Measurements from ENCODE around the gene IL15RA.

The IL15RA gene

DNA sequence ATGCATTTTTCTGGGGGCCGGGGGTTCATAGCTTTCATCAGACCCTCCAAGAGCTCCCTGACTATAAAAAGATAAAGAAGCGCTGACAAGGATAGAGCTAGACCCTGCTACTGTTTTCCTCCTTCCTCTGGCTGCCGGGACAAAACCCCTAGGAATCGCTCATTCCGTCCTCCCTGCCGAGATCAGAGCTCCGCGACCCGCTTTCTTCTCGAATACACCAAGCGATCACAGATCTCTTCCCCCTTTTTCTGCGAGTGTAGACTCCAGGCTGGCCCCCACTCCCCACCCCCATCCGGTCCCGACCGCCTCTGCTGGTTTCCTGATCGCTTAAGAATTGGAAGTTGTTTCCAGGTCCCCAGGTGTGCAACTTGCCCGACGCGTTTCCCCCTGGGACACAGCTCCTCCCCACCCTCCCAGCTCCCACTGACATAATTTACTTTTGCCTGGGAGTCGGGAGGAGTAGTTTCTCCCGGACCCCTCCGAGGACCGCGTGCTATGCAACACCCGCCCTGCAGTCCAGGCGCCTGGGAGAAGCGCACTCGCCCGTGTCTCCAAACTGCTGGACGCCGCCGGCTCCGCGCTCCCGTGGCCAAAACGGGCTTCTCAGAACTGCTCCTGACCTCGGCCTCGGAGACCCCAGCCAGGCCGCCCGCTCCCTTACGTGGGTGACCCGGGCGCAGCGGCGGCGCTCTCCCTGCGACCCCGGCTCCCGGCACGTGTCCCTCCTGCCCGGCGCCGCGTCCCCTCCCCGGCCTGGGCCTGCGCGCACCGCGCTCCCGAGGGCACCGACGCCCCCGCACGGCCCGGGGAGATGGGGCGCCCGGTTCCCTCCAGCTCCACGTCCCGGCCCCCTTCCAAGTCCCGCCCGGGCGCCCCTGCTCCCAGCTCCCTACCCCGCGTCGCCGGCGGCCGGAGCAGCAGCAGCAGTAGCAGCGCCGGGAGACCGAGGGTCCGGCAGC is 552 bp downstream of the IL15RA start:
- no peak for DNase-seq (ENCODE audit: insufficient read length)
- TF ChIP-seq POLR2A (IDR thresholded peaks at IDR 0.05; ENCODE audit: low read depth, low read length) (no peak), TAF1 (IDR thresholded peaks at IDR 0.05; ENCODE audit: borderline replicate concordance, low read depth, low read length) (no peak), POLR2AphosphoS5 (IDR thresholded peaks at IDR 0.05; ENCODE audit: low read depth, low read length) (no peak)
- peak; percentile 5 for FAIRE-seq

DNA sequence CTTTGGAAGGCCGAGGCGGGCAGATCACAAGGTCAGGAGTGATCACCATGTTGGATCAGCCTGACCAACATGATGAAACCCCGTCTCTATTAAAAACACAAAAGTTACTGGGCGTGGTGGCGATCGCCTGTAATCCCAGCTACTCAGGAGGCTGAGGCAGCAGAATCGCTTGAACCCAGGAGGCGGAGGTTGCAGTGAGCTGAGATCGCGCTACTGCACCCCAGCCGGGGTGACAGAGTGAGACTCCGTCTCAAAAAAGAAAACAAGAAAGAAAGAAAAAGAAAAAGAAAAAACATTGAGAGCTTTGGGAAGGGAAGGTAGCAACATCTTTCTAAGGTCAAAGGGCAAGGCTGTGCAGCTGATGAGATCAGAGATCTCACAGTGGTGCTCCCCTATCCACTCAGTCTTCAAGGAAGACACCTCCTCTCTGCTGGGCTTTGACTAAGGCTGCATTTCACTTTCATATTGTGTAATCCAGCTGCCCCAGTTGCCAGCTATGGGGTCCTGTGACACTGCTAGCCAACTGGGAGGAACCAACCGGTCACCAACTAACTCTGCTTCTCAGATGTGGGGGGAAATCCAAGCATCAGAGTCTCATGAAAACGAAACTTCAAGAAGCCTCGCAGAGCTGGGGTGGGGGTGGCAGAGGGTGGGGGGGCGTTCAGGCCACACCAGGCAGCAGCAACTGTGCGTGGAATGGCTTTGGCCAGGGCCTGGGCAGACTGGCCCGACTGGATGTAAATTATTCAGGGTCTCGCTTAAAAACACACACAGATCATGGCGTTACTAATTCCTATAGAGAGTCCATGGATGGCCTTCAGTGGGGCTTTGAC is 1.5 kb downstream of the IL15RA start:
- FAIRE-seq (peak; percentile 97), DNase-seq (ENCODE audit: insufficient read length) (peak; percentile 59)
- TF ChIP-seq POLR2A (IDR thresholded peaks at IDR 0.05; ENCODE audit: low read depth, low read length) (no peak; the same call in 1 of the 2 replicates), POLR2AphosphoS5 (IDR thresholded peaks at IDR 0.05; ENCODE audit: low read depth, low read length) (no peak), TAF1 (IDR thresholded peaks at IDR 0.05; ENCODE audit: borderline replicate concordance, low read depth, low read length) (0 out of 2 replicates have a peak, but pooled peaks have one; percentile 21)

DNA sequence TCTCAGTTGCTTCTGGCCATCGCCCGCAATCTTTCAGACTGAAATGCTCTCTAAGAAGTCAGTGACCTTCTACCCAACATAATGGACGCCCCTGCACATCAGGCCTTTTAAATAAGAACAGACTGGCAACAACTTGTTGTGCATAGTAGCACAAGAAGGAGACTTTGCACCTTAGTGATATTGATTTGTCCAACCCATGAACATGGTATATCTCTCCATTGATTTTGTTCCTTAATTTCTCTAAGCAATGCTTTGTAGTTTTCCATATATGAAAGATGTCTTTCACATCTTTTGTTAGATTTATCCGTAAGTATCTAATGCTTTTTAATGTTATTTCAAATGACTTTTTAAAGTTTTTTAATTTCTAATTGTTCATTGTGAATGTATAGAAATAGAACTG is 4.3 kb downstream of the IL15RA start:
- no peak for DNase-seq (ENCODE audit: insufficient read length)
- FAIRE-seq = no peak
- TF ChIP-seq POLR2AphosphoS5 (IDR thresholded peaks at IDR 0.05; ENCODE audit: low read depth, low read length) = no peak
- TF ChIP-seq TAF1 (IDR thresholded peaks at IDR 0.05; ENCODE audit: borderline replicate concordance, low read depth, low read length) = no peak
- TF ChIP-seq POLR2A (IDR thresholded peaks at IDR 0.05; ENCODE audit: low read depth, low read length) = no peak

DNA sequence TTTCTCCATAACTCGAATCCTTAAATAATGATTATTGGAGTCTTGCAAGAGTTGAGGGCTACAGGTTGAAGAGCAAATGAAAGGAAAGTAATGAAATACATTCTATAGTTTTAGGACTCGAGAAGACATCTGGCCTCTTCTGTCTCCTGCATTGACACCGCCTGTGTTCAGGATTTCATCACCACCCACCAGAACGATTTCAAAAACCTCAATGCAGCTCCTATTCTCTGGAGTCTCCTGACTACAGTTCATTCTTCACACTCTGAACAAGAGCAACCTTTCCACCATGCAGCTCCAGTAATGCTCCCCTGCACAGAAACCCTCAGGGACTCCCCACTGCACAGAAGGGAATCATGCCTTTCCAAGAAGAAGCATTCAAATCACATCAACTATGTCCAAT is 5.5 kb downstream of the IL15RA start:
- FAIRE-seq (no peak), DNase-seq (ENCODE audit: insufficient read length) (no peak)
- TF ChIP-seq POLR2A (IDR thresholded peaks at IDR 0.05; ENCODE audit: low read depth, low read length) (no peak), POLR2AphosphoS5 (IDR thresholded peaks at IDR 0.05; ENCODE audit: low read depth, low read length) (no peak)

DNA sequence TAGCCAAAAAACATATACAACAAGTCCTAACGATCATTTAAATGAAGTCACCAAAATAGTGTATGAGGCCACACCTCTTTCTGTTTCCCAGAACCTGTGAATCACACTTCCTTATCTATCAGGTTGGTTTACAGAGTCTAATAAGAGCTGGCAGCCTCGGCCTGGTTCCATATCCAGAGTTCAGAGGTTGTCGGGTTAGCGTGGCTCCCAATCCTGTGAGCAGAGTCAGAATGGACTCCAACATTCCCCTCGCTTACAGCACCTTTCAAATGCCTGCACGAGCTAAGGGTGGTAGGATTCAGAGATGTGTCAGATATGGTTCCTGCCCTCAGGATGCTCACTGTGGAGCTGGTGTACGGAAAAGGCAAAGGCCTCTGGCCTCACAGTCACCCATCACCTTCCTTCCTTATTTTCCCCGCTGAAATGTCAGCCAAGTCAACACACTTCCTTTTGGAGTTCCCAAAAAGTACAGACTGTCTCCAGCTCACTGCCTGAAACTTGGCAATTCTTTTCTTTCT is 6.0 kb downstream of the IL15RA start:
- TF ChIP-seq POLR2AphosphoS5 (IDR thresholded peaks at IDR 0.05; ENCODE audit: low read depth, low read length) = no peak
- TF ChIP-seq TAF1 (IDR thresholded peaks at IDR 0.05; ENCODE audit: borderline replicate concordance, low read depth, low read length) = no peak
- no peak for TF ChIP-seq POLR2A (IDR thresholded peaks at IDR 0.05; ENCODE audit: low read depth, low read length)
- peak; percentile 62 for FAIRE-seq
- DNase-seq (ENCODE audit: insufficient read length) = no peak

DNA sequence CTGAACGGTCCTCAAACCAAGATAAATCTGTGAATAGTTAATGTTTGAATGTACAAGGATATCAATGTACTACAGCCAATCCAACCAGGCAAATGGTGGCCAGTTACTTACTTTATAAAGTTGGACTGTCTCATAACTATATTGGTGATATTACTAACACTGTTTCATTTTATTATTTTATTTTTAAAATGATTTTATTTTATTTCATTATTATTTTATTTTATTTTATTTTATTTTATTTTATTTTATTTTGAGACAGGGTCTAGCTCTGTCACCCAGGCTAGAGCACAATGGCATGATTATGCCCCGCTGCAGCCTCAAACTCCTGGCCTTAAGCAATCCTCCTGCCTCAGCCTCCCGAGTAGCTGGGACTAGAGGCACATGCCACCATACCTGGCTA is 6.8 kb downstream of the IL15RA start:
- FAIRE-seq (no peak), DNase-seq (ENCODE audit: insufficient read length) (no peak)
- TF ChIP-seq POLR2AphosphoS5 (IDR thresholded peaks at IDR 0.05; ENCODE audit: low read depth, low read length) (no peak), TAF1 (IDR thresholded peaks at IDR 0.05; ENCODE audit: borderline replicate concordance, low read depth, low read length) (no peak), POLR2A (IDR thresholded peaks at IDR 0.05; ENCODE audit: low read depth, low read length) (no peak)

DNA sequence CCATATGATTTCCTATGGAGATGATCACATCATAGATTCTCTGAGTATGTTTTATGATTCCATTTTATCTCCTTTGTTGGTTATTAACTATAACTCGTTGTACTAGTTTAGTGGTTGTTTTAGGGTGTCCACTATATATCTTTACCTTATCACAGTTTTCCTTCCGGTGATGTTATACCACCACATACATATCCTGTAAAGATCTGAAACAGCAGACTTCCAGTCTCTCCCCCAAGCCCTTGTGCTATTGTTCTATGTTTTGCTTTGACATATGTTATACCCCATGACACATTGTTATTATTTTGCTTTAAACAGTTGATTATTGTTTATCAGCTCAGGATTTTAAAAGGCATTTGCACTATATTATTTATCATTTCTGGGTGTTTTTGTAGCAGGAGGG is 7.3 kb downstream of the IL15RA start:
- DNase-seq (ENCODE audit: insufficient read length) = no peak
- FAIRE-seq = no peak
- no peak for TF ChIP-seq POLR2A (IDR thresholded peaks at IDR 0.05; ENCODE audit: low read depth, low read length)
- no peak for TF ChIP-seq TAF1 (IDR thresholded peaks at IDR 0.05; ENCODE audit: borderline replicate concordance, low read depth, low read length)
- TF ChIP-seq POLR2AphosphoS5 (IDR thresholded peaks at IDR 0.05; ENCODE audit: low read depth, low read length) = no peak

DNA sequence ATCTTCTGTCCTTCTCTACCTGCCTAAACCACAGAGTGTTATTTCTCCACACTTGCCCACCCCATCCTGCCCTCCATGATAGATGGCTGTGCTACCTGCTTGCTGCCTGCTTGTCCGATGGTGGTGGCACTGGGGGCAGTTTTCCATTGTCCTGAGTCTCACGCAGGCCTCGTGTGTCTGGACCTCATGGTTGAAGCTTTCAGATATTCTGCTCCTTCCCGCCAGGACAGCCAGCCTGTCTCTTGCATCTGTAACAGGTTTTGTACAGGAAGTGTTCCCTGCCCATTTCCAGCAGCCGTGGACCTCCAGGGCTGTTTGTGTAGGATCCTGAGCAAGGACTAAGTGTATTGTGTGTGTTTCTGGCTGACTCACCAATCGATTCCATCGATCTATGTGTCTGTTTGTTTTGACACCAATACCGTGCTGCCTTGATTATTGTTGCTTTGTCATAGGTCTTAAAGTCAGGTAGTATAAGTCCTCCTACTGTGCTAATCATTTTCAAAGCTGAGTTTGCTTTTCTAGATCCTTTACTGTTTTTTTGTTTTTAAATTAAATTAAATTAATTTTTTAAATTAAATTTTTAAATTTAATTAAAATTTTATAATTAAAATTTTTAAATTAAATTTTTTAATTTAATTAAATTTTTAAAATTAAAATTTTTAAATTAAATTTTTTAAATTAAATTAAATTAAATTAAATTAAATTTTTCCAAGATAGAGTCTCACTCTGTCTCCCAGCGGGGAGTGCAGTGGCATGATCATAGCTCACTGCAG is 8.5 kb downstream of the IL15RA start:
- no peak for FAIRE-seq
- DNase-seq (ENCODE audit: insufficient read length) = no peak
- no peak for TF ChIP-seq POLR2AphosphoS5 (IDR thresholded peaks at IDR 0.05; ENCODE audit: low read depth, low read length)
- TF ChIP-seq TAF1 (IDR thresholded peaks at IDR 0.05; ENCODE audit: borderline replicate concordance, low read depth, low read length) = no peak
- TF ChIP-seq POLR2A (IDR thresholded peaks at IDR 0.05; ENCODE audit: low read depth, low read length) = no peak

DNA sequence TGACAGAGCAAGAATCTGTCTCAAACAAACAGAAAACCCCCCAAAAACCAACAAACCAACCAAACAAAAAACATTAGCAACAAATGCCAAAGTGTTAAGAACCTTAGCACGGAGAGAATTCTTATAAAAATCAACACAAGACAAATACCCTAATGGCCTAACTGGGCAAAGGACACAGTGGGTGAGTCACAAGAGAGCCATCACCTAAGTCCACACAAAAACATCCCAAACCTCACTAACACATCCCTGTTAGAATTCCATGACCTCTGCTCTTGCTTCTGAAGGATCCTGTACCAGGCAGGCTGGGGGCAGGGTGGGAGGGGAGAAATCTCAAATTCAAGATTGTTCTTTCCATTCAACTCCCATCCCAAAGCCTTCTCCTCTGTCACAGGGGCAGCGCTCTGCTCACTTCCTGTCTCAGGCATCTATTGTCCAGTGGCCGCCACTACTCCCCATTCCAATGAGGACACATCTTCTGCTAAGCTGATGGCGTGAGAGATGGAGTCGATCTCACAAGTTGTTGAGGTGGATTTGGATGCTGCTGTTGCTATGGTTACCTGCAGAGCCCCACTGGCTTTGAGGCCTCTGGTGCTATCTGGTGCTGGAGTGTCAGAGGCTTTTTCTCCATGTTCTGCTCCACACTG is 9.2 kb downstream of the IL15RA start:
- no peak for FAIRE-seq
- no peak for TF ChIP-seq POLR2AphosphoS5 (IDR thresholded peaks at IDR 0.05; ENCODE audit: low read depth, low read length)
- DNase-seq (ENCODE audit: insufficient read length) = no peak

DNA sequence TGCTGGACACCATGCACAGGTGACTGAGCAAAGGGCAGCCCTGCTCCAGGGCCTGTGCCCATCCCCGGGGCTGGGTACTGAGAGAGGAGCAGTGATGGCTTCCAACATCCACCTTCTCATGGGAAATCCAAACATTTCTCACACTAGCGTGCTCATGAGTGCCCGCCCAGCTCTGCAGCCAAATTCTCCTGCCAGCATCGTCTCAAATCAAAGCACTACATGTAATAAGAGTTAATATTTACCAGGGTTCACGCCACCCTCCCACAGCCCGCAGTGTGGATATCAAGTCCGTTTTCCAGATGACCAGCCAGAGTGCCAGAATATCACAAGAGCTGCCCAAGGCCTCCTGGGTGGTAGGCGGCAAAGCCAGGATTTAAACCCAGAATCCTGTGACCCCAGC is 12.1 kb downstream of the IL15RA start:
- FAIRE-seq = no peak
- TF ChIP-seq TAF1 (IDR thresholded peaks at IDR 0.05; ENCODE audit: borderline replicate concordance, low read depth, low read length) = no peak
- no peak for TF ChIP-seq POLR2AphosphoS5 (IDR thresholded peaks at IDR 0.05; ENCODE audit: low read depth, low read length)
- TF ChIP-seq POLR2A (IDR thresholded peaks at IDR 0.05; ENCODE audit: low read depth, low read length) = no peak
- no peak for DNase-seq (ENCODE audit: insufficient read length)
